NCI-H526 (cell line): ENCODE data around the gene PLA2G2F.

Source experiments
- DNase-seq, 2 experiments: peaks; one replicate each; lab custom pipeline; 2025; lab: John Stamatoyannopoulos, UW

Gene PLA2G2F

DNA sequence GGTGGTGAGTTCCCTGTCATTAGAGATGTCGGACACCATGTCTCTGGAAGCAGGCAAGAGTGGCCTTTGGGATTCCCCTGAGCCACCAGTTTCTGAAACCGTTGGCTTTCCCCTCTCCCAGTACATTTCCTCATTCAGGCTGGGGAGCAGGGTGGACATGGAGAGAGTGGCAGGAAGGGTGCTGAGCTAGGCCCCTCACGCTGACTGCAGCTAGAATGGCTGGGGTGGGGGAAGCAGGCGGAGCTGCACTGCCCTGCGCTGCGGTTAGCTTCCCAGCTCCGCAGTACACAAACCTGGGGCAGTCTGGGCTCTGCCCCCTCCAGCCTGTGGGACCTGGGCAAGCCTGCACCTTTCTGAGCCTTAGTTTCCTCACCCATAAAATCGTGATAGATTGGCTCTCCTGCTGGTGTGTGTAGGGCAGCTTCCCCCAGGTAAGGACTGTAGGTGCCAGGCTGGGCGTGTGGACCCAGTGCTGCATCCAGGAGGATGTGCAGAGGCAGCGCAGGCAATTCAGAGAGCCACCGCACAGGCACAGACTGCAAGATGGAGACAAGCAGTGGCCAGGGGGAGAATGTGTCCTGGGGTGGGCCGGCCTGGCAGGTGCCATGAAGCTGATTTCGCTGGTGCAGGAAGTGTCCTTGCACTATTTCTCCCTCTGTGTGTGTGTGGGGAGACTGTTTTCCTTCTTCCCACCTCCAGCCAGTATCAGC is 3.0 kb downstream of the PLA2G2F start:
- DNase-seq: no peak

DNA sequence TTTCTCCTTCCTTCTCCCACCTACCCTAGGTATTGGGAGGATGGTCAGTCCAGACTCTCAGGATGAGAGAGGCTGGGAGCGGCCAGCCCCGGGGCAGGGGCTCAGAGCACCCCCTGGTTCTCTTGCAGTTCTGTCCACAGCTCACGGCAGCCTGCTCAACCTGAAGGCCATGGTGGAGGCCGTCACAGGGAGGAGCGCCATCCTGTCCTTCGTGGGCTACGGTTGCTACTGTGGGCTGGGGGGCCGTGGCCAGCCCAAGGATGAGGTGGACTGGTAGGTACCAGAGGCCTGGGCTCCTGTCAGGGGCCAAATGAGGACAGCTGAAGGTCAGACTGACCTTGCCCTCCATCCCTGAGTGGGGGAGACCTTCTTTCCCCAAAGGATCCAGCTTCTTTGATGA is 4.2 kb downstream of the PLA2G2F start:
- DNase-seq: no peak

DNA sequence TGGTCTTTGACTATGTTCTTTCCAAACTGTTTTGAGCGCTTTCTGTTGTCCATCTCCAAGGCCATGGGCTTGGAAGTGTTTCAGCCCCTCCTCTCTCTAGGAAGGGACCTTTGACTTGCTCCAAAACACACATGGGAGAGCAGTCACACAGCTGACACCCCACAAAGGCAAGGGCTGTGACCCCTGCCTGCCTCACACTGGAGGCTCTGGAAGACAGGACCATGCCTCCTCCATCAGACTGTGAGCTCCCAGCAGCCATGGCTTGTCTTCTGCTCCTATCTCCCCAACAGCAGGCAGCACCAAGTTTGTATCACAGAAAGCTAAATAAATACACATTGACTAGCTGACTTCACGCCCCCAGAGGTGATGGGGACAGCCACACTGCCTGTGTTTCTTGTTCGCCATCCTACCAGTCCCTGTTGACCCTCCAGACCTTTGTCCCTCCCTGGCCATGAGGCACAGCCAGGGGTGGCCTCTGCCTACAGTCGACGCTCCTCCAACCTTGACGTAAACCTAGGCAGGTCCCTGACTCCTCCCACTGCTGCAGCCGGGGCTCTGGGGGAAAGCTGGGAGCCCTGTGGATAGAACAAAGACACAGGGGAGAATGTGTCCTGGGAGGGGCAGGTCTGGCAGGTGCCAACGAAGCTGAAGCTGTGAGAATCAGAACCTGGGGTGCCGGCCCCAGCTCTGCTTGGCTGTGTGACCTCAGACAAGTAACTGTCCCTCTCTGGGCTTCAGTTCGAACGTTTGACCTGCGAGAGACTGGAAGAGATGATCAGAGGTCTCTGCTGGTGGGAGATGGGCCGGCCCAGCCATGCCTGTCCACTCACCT is 4.8 kb downstream of the PLA2G2F start:
- DNase-seq: no peak

DNA sequence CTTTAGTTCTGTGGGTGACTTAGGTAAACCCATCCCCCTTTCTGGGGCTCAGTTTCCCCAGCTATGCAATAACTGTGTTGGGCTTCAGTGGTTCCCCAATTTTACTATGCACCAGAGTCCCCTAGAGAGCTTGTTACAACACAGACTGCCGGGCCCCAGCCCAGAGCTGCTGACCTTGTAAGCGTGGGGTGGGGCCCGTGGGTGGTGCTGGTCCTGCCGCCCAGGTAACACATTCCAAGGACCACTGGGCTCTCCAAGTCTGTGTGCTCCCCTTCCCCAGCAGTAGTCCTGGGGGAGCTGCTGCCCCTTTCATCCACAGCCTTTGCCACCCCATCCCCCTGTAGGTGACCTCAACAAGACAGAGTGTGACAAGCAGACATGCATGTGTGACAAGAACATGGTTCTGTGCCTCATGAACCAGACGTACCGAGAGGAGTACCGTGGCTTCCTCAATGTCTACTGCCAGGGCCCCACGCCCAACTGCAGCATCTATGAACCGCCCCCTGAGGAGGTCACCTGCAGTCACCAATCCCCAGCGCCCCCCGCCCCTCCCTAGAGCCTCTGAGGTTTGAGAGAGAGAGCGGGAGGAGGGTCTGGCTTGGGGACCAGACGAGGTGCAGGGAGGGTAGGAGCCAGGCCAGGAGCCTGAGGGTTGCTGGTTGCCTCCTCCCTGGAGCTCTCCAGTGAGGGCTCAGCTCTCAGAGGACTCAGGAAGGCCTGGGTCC is 8.9 kb downstream of the PLA2G2F start:
- DNase-seq: no peak

DNA sequence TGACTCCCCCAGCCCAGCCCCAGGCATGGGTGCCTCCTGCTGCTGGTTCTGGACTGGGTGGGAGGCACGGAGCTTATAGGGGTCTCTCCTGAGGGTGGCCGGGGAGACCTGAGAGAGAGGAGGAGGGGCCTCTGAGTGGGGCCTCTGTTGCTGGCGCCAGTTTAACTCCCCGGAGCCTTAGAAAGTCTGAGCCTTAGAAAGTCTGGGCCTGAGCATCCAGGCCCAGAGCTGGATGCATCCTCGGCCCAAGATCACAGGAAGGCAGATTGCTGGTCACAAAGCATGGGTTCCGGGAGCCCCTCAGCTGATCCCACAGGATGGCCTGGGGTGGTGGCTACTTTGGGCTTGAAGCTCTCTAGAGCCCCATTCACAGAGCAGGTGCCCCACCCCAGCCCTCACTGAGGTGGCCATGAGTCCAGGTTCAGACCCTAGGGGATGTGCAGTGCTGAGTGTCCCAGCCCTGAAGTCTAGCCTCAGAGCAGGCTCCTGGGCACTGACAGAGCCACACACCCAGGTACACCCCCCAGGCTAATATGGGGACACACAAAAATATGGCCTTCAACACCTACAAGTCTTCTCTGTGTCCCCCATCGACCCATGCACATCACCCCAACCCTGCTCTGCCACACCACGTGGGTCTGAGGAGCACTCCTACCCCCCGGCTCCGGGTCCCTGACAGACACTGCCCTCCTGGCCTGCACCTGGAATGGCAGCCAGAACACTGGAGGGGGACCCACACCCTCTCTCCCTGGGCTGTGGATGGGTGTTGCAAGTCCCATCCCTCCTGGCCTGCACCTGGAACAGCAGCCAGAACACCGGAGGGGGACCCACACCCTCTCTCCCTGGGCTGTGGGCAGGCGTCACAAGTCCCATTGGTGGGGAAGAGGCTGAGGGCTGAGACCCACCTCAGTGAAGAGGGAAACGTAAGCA is 9.7 kb downstream of the PLA2G2F start:
- DNase-seq: no peak

DNA sequence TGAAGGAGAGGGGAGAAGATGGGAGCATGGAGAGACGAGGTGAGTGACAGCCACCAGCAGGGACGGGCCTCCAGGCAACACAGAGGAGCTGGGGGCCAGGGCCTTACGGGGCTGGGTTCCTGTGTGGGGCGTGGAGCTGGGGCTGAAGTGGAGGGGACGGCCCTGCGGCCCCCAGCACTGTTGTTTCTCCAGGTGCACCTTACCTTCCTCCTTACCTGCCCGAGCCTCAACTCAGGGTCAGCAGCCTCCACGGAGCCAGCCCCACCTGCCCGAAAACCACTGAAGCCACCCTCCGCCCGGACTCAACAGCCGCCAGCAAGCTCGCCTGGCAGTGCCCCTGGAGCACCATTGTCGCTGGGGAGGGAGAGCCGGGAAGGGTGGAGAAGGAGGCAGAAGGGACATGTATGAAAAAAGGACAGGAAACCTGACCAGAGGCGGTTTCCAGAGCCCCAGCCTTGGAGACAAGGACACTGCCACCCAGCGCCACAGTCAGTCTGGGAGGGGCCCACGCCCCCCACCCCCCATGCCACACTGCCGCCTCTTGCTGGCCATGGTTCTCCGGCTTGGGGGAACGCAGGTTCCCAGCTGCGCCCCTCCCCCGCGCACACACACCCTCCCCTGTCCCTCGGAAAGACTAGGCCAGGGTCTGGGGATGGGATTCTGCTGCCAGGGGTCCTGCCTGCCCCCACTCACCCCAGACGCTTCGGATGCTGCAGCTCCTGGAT is 10.6 kb downstream of the PLA2G2F start:
- DNase-seq: no peak

DNA sequence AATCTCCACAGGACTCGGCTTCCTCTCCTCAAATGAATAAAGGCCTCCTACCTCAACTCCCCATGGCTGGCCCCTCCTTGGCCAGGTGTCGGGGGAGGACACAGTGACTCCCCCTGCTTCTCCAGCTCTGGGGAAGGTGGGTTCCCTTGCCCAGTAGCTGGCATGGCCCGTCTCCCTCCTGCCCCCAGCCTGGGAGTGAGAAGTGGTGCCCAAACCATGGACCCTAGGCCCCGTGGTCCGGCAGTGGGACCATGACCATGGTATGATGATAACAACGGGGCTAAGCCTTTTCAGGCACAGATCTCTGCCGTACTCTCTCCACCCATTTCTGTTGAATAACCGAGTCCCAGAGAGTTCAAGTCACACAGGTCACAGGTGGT is 11.2 kb downstream of the PLA2G2F start:
- no peak for DNase-seq

DNA sequence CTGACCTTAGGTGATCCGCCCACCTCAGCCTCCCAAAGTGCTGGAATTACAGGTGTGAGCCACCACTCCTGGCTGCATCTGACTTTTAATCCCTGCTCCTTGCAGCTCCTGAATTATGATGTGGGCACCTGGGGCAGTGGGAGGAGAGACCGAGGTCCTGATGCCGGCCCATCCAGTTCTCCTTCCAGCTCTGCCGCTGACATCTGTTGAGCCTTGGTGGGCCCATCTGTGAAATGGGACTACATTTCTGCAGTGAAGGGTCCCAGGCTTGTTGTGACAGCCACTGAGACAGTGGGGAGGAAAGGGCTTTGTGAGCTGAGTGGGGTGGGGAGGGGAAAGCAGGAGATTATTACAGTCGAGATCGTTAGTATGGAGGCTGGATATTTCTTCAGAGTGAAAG is 11.8 kb downstream of the PLA2G2F start:
- no peak for DNase-seq

DNA sequence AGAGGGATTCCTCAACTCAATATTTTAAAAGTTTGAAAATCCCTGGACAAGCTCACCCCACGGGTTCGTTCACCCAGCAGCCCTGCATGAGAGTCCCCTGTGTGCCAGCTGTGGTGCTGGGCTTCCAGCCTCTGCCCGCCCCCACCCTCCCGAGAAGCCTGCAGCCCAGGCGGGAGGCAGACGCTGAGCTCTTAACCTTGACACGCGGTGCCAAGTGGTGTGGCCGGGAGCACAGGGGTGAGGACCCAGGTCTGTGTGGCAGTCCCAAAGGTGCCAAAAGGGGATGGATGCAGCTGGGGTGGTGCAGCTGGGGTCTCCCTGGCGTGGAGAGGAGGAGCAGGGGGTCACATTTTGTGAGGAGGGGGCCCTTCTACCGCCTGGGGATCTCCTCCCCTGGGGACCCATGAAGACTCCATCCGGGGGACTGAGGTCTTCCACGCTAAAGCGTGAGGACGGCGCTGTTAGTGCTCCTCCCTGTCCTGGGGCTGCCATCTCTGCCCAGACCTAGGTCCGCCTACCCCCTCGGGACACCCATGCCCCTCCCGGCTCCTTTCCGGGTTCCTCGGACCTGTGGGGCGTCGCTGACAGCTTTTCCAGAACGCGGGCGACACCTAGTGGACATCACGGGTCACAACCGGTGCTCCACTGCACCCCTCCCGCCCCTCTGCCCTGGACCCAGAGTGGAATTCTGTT is 12.9 kb downstream of the PLA2G2F start:
- DNase-seq: peak; percentile 34 to 72

DNA sequence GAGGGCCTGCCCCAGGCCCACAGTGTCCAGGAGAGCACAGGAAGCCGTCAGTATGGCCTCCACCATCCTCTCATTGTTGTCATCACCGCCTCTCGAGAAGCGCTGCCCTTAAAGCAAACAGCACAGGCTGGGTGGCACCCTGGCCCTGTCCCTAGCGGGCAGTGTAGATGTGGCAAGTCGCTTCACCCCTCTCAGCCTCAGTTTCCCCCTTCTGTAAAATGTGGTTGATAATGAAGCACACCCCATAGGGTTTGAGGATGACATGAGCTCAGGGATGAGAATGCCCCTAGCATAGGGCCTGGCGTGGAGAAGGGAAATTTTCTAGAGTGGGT is 13.4 kb downstream of the PLA2G2F start:
- no peak for DNase-seq

DNA sequence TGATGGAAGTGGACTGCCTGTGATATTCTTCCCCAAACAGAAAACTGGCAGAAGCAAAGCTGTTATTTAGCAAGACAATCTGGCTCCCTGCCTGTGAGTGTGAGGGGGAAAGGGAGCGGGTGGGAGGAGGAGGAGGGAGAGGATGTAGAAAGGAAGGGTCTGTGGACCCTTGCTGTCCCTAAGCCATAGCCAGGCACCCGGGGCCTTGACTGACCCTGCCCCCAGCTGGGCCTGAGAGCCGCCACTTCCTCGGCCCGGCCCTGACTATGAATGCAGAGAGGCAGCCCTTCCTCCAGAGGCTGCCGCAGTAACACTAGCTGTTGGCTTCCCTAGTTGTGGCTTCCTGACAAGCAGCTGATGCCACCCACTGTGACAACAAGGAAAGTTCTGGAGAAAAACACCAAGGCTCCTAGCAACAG is 13.9 kb downstream of the PLA2G2F start:
- DNase-seq: no peak

DNA sequence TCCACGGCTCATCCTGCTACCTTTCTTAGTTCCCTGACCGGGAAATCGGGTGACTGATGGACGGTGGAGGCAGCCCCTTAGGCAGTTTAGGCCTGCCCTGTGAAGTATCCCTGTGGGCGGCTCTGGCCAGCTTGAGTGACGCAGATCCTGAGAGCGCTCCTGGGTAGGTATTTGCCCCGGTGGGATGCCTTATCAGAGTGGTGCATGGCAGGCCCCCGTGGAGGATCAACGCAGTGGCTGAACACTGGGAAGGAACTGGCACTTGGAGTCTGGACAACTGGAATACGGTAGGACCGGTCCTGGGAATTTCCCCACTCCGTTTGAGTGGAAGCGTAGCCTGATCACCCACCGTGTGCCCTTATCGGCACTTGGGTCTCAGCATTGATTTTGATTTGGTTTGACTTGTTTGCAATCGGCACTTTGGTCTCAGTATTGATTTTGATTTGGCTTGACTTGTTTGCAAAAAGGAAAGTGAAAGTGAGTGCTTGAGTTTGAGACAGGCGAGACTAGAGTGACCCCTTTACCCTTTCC is 15.2 kb downstream of the PLA2G2F start:
- no peak for DNase-seq

DNA sequence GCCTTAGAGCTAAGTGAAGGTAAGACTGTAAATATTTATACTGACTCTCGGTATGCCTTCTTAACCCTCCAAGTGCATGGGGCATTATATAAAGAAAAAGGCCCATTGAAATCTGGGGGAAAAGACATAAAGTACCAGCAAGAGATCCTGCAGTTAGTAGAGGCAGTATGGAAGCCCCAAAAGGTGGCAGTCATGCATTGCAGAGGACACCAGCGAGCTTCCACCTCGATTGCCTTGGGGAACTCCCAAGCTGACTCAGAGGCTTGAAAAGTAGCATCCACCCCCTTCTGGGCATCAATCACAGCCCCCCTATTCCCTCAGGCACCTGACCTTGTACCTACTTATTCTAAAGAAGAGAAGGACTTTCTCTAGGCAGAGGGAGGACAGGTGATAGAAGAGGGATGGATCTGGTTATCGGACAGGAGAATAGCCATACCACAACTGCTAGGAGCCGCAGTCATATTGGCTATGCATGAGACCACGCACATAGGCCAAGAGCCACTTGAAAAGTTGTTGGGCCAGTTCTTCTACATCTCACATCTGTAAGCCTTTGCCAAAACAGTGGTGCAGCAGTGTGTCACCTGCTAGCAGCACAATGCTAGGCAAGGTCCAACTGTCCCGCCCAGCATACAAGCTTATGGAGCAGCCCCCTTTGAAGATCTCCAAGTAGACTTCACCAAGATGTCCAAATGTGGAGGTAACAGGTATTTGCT is 19.4 kb downstream of the PLA2G2F start:
- DNase-seq: no peak

DNA sequence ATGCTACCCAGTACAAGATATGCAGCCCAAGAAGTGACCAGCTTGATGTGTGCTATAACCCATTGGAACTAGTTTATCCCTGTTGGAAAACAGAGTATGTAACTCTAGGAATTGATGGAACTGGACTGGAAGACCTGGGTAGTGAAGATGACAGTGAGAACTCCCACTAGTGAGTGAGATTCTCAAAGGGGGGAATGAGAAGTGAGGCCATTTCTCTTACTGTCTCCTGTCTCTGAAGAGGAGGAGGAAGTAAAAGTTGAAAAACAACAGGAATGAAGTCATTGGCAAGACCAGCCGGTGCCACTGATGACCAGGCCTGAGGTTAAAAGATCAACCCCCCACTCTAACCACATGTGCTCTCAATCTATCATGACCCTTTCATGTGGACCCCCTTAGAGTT is 20.9 kb downstream of the PLA2G2F start:
- no peak for DNase-seq

DNA sequence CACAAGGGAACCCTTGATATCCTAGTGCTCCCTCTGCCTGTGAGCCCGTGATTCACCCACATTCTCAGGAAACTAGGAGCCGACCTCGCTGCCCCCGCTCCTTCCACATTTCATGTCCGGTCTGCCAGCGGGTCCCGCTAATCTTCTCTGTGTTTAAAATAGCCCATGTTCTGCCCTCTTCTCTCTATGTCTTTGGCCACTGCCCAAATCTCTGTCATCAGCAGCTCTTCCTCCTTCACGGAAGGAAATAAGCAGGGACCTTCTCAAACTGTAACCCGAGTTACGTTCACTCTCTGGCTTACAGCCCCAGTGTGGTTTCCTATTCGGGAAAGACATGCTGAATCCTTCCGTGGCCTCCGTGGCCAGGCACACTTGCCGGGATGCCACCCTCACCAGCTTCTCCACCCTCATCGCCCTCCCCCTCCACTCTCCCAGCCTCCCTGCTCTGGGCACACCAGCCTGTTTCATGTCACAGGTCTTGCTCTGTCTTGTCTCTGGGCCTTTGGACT is 25.6 kb downstream of the PLA2G2F start:
- DNase-seq: no peak

DNA sequence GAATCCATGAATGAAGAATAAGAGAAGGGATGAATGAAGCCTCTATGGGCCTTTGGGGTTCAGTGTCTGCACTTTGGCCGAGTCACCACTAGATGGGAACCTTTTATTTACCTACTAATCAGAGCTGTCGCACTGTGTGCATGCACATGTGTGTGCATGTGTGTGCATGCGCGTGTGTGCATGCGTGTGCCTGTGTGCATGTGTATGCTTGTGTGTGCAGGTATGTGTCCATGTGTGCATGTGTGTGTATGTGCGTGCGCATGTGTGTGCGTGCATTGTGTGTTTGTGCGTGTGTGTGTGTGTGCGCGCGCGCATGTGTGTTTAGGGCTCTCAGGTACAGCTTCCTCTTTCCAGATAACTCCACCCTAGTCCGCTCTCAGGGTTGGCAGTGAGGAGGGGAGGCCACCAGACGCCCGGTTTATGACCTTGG is 26.4 kb downstream of the PLA2G2F start:
- peak in 1 of 2 experiments; percentile 40 for DNase-seq

DNA sequence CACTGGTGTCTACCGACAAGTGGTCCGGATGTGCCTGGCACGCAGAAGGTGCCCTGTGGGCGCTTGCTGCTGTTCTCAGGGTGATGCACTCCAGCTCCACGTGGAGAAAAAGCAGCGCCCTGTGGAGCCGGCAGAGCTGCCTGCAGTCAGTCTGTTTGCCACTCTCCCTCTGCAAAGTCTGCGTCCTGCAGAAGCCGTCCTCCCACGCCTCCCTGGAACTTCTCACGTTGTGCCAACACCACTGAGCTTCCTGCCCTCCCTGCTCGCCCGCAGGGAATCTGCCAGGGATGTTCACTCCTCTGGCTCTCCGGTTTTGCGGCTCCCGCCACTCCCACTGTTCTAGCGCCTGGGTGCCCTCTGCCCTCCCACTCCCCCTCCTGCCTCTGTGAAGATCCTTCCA is 26.9 kb downstream of the PLA2G2F start:
- DNase-seq: no peak

DNA sequence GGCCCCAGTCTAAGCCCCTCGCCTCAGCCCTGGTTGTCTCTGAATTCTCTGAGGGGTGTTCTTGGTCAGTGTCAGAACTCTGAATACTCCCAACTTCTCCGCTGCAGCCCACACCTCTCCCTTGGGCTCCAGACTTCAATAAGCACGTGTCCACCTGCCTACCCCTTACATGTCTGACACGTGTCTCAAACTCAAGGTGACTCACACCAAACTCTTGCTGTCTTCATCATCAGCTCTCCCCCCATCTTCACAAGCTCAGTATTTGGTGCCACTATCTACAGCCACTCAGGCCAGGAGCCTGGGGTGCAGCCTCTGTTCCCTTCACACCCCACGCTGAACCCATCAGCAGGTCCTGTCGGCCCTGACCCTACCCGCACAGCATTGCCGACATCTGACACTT is 28.0 kb downstream of the PLA2G2F start:
- DNase-seq: no peak
